ENCODE results near the gene KAZN.

- TF ChIP-seq CTCF (IDR thresholded peaks at IDR 0.05) (no peak), POLR2A (IDR thresholded peaks at IDR 0.05) (no peak)
These were observed 448.8 kb downstream of the KAZN start for GRCh38 chr1:15047237-15047636.
